ENCODE data around the gene SLC22A4. TPM values are rescaled to one million over a fixed set of nuclear protein-coding genes. Genes with fewer than 3 reads are reported as not detected.

The SLC22A4 gene
- total RNA-seq, 1 donor from 2014 or later: 0.75 TPM

GRCh38 chr5:132370971-132371602, 76.9 kb downstream of the SLC22A4 start:
- no peak for DNase-seq (ENCODE audit: low read depth)
- H3K4me3 ChIP-seq (ENCODE audit: low read depth, low read length): peak overlapping the region; percentile 84

GRCh38 chr5:132371603-132371994, 77.4 kb downstream of the SLC22A4 start:
- peak overlapping the region; percentile 84 for H3K4me3 ChIP-seq (ENCODE audit: low read depth, low read length)
- TF ChIP-seq CTCF (conservative IDR thresholded peaks at IDR 0.05; ENCODE audit: low read depth, low read length): no peak
- no peak for DNase-seq (ENCODE audit: low read depth)

More at GRCh38 chr5:132370971-132371602, 76.9 kb downstream of the SLC22A4 start:
- no peak for TF ChIP-seq CTCF (conservative IDR thresholded peaks at IDR 0.05; ENCODE audit: low read depth, low read length)

DNA sequence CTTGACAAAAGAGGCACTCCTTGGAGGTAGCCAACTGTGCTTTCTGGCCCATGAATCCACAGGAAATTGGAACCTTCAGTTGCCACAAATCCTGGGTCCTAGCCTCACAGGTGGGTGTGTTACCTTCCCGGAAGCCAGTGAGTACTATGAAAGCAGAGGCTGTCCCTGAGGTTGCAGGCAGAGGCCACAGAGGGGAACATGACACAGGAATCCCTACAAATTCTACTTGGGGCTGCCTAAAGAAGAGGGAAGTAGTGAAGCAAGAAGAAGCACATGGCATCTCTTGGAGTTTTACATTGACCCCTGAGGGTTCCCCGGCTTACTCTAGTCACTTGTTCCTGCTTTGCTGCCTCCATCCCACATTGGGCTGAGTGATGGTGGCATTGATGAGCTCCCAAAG, 77.9 kb downstream of the SLC22A4 start:
- H3K4me3 ChIP-seq (ENCODE audit: low read depth, low read length): peak overlapping the region; percentile 84
- DNase-seq (ENCODE audit: low read depth): no peak
- no peak for TF ChIP-seq CTCF (conservative IDR thresholded peaks at IDR 0.05; ENCODE audit: low read depth, low read length)

GRCh38 chr5:132372542-132372941, 78.3 kb downstream of the SLC22A4 start:
- no peak for DNase-seq (ENCODE audit: low read depth)
- peak overlapping the region; percentile 84 for H3K4me3 ChIP-seq (ENCODE audit: low read depth, low read length)
- no peak for TF ChIP-seq CTCF (conservative IDR thresholded peaks at IDR 0.05; ENCODE audit: low read depth, low read length)

- no peak for DNase-seq (ENCODE audit: low read depth)
- no peak overlapping the region for H3K4me3 ChIP-seq (ENCODE audit: low read depth, low read length)
- no peak for TF ChIP-seq CTCF (conservative IDR thresholded peaks at IDR 0.05; ENCODE audit: low read depth, low read length)
Observed at GRCh38 chr5:132375957-132376356, 81.8 kb downstream of the SLC22A4 start.

GRCh38 chr5:132376694-132377641, 82.8 kb downstream of the SLC22A4 start:
- DNase-seq (ENCODE audit: low read depth): no peak
- TF ChIP-seq CTCF (conservative IDR thresholded peaks at IDR 0.05; ENCODE audit: low read depth, low read length): no peak
- H3K4me3 ChIP-seq (ENCODE audit: low read depth, low read length): no peak overlapping the region
